SK-N-MC (cell line): ENCODE data around the gene GAGE10.

Source experiments
- EZH2 ChIP-seq: fragments of 200-600 bp; sonication (generic); IDR thresholded peaks from one replicate; pipeline ENCODE4 v1.6.1; 2017; ENCODE audit warnings: antibody characterized with exemption
- POLR2AphosphoS5 ChIP-seq: IDR thresholded peaks from 2 replicates; pipeline ENCODE4 v1.6.1; 2012; ENCODE audit warnings: mild to moderate bottlenecking, low read depth, low read length, borderline replicate concordance

GRCh38 chrX:49256268-49256995, 47.0 kb upstream of the GAGE10 start:
- no peak for TF ChIP-seq POLR2AphosphoS5
- TF ChIP-seq EZH2: no peak
